Frontal cortex (tissue), 4 donors: ENCODE data around the gene SDK1. TPM values are rescaled to one million over a fixed set of nuclear protein-coding genes. Genes with fewer than 3 reads are reported as not detected.
"Not testable (repeated sequence)": the region's sequence is repeated elsewhere in the genome, so short reads cannot be mapped to it uniquely, and the experiment has no call there.

Source experiments
- DNase-seq, 2 donors: peaks; one replicate each; pipeline ENCODE4 v3.0.0; 2012; ENCODE audit warnings: low spot score in 2 of 2
- FAIRE-seq: peaks from 2 replicates; lab custom pipeline; 2012; peaks lifted over from hg19 to GRCh38; lab: Jason Lieb, UNC
- total RNA-seq: library from RNA; depleted of rRNA; stranded (reverse); fragments of >200 nt; gene quantifications from one replicate; pipeline ENCODE4 v1.2.3, GENCODE V29; 2014
- donor health status: control.
- donor health status: control.
- donor health status: control.

Gene SDK1
- total RNA-seq, 1 donor from 2014 or later, result 33.0 TPM

DNA sequence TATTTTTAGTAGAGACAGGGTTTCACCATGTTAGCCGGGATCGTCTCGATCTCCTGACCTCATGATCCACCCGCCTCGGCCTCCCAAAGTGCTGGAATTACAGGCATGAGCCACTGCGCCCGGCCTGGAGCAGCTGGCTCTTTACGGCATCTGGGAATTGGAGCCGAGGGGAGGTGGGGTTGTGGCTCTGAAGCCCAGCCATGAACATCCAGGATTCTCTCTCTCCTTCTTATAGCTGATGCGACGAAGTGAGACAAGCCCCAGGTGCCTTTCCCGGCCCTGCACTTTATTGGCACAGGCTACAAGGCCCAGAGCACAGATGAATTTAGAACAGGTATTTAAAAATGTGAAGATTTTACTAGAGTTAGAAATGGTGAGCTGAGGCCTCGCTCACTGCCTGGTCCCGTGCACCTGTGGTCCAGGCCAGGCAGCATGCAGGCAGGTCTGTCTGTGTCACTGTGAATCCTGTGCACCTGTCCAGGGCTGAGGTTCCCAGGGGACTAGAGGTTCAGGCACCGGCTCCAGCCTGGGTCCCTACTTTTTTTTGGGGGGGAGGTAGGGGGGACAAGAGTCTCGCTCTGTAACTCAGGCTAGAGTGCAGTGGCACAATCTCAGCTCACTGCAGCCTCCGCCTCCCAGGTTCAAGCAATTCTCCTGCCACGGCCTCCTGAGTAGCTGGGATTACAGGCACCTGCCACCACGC is 1001.3 kb downstream of the SDK1 start:
- DNase-seq, result no peak
- no peak for FAIRE-seq

DNA sequence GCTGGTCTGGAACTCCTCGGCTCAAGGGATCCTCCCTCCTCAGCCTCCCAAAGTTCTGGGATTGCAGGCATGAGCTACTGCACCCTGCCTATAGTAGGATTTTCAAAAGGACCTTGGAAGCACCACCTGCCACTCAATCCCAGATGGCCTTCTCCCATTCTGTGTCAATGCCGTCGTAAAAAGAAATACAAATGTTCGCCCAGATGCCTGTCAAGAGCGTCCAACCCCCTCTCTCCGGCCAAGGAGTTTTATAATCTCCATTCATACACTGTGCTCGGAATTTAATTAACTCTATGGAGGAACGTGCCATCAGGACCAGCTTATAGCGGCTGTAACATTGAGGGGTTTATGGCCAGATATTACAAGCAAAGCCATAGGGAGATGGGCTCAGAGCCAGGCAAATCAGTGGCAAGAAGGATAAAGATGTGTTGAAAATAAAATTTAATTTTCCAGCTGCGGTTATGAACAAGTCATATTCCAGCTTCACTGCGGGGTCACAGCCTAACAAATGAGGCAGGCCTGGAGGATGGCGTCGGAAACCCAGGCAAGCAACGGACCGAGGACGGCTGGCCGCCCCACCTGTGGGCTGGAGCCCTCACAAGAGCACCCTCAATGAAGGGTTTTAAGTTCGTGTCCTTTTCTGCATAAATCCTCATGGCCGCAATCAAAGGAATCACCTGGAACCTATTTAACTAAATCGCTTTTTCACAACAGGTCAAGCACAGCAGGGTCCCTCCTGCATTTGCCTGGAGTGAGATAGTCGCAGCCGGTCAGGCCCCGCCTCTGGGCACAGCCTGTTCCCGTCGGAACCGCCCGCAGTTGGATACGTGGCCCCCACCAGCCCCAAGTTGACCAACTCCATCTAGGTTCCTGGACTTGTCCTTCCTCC is 1006.5 kb downstream of the SDK1 start:
- FAIRE-seq, result no peak
- DNase-seq, result no peak

DNA sequence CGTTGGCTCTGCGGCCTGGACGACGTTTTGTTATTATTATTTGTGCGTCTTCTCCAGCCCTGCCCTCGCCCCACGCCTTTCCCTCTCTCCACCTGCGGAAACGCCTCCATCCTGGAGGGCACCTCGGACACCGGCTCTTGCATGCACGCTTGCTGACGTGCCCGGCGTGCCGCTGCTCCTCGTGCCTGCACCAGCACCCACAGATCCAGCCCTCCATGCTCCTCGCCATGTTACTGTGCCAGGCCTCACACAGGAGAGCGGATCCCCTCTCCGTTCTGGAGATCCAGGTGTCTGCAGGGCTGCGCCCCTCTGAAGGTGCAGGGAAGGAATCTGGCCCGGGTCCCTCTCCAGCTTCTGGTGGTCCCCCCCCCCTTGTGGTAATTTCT is 1007.1 kb downstream of the SDK1 start:
- DNase-seq, result no peak
- no peak for FAIRE-seq

DNA sequence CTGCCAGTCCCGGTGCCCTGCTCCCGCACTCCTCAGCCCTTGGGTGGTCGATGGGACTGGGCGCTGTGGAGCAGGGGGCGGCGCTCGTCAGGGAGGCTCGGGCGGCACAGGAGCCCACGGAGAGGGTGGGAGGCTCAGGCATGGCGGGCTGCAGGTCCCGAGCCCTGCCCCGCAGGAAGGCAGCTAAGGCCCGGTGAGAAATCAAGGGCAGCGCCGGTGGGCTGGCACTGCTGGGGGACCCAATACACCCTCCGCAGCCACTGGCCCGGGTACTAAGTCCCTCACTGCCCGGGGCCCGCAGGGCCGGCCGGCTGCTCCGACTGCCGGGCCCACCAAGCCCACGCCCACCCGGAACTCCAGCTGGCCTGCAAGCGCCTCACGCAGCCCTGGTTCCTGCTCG is 1012.9 kb downstream of the SDK1 start:
- not testable (repeated sequence) for FAIRE-seq

DNA sequence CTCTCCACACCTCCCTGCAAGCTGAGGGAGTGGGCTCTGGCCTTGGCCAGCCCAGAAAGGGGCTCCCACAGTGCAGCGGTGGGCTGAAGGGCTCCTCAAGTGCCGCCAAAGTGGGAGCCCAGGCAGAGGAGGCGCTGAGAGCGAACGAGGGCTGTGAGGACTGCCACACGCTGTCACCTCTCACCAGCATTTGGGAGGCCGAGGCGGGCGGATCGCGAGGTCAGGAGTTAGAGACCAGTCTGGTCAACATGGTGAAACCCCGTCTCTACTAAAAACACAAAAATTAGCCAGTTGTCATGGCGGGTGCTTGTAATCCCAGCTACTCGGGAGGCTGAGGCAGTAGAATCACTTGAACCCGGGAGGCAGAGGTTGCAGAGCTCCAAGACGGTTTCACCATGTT is 1013.3 kb downstream of the SDK1 start:
- FAIRE-seq, DNase-seq: not testable (repeated sequence)

More for the DNA sequence above, 1012.9 kb downstream of the SDK1 start:
- DNase-seq, result not testable (repeated sequence)
